GM18873 (cell line): ENCODE measurements around the gene CRYGN.

Experiments used
- ATAC-seq: cut with Tn5 transposase; IDR thresholded peaks from one replicate; pipeline ENCODE4 v1.9.1; 2021; ENCODE audit warnings: mild to moderate bottlenecking, moderate library complexity, moderate number of reproducible peaks; ENCODE audit not compliant: unreplicated experiment, low FRiP score

CRYGN gene

GRCh38 chr7:151382079-151382885, 57.7 kb downstream of the CRYGN start:
- no peak for ATAC-seq

- no peak for ATAC-seq
Observed at GRCh38 chr7:151381348-151382078, 58.4 kb downstream of the CRYGN start.

- ATAC-seq = no peak
Observed at GRCh38 chr7:151381098-151381347, 58.9 kb downstream of the CRYGN start.

- ATAC-seq = no peak
Observed at GRCh38 chr7:151380199-151381097, 59.5 kb downstream of the CRYGN start.

GRCh38 chr7:151379534-151380198, 60.3 kb downstream of the CRYGN start:
- ATAC-seq = no peak

- ATAC-seq = no peak
Observed at GRCh38 chr7:151379193-151379520, 60.8 kb downstream of the CRYGN start.
